CD4-positive, alpha-beta T cell treated with Interleukin-15 for 4 hours (primary cell): Measurements from ENCODE around the gene S100A12.

Experiments
- DNase-seq: peaks from one replicate; pipeline ENCODE4 v3.0.0-alpha.2; 2020; ENCODE audit warnings: low spot score

S100A12 gene

DNA sequence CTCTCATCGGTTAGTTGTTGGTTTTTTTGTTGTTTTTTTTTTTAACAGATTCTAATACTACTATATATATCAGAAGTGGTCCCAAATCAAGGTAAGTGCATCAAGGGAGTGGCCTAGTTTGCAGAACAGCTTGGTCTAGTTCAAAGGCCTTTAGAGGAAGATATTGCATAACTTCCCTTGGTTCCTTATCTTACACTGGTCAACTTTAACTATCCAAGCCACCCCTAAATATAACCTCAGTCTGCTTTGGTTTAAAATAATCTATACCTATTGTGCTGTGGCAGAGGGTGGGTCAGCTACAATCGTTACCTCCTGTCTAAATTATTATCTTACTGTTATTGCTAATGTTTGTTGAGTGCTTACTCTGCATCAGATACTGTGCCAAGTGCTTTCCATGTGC lies 6.9 kb downstream of the S100A12 start:
- no peak for DNase-seq

DNA sequence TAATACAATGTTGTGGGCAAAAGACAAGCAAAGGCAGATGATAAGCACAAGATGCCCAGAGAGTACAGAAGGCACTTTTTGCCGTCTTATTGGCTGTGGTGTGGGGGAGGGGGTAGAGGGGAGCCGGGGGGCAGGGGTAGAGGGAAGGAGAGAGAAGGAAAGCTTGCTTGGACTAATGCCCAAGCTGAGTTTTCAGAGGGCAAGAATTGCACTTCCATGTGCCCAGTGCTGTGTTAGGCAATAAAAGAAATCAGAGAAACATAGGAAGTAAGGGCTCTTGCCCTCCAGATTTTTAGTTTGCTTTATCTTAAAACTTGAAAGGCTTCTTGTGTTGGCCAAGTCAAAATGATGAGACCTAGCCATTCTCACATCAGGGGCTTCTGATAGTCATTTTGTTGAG lies 8.3 kb downstream of the S100A12 start:
- DNase-seq: no peak

DNA sequence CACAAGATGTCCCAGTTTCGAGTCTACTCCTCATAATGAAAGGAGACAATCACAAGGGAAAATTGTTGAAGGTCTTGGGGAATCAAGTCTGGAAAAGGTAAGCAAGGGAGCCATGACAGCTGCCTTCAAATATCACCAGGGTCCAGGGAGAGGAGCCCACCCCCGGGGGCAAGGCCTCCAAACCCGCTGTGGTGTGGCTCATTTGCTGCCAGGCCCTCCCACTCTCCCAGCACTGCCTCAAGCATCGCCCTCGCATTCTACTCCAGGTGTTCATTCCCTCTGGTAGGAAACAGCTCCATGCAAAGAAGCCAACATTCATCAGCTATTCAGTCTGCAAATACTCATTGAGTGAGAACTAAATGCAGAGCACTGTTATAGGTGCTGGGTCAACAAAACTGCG lies 9.2 kb downstream of the S100A12 start:
- DNase-seq: no peak

DNA sequence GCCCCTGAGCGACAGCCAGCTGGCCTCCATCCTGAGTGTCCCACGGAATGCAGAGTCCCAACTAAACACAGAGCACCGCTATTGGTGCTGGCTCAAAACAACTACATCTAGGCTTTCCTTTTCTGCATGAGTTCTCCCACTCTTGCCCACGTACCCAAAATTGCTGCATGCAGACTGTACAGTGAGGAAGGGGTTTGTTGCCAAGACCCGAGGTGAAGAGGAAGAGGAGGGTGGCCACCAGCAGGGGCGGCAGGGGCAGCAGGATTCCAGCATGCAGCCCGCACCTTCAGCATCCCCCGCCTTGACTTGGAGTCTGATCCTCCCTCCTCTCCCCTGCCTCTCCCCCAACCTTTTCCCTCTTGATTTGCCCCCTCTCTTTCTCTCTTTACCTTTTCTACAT lies 9.7 kb downstream of the S100A12 start:
- DNase-seq: no peak

DNA sequence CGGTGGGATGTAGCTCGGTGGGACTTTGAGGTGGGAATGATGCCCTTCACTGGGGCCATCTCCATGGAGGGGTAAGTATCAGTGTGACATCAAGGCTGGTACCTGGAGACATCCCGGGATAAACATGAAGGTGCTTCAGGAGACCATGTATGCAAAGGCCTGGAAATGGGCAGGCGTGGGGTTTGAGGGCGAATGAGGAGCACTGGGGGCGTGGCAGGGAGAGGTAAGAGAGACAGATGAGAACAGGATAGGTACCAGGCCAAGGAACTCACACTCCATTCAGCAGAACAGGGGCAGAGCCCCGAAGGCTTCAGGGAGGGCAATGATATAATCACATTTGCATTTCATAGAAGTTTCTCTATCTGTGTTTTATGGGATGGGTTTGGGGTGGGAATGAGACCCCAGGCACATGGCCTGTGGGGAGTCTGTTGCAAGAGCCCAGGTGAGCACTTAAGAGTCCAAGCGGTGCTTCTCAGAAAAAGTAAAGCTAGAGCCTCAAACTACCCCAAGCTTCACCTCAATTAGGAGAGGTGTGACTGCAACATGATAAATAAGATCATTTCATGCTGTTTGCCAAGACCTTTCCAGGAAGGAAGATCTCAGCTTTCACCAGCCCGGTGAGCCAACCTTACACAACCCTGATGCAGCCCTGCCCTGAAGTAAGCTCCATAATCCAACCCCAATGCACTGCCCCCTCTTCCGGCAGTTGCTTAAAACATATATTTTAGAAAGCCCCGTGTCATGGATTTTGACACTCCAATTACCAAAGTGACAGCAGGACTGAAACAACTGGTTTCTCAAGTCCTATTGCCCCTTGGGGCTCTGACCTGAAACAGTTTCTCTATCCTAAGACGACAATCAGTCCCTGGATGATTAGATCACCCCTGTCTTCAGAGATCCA lies 10.4 kb downstream of the S100A12 start:
- no peak for DNase-seq

DNA sequence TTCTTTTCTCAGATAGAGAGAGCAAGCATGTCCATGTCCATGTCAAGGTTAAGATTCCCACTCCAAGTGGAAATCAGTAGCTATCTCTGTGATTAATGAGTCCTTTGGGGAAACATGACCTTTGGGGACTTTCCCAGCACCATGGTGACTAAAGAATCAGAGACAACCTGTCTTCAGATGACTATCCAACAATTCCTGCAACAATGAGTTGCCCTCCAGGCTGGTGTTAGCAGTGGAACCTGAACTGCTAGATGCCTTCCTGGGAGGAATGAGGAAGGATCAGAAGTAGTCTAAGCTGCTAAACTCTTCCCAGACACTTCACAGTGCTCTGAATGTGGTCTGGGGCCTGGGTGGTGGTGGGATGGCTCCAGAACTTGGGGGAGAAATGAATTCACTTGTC lies 11.3 kb downstream of the S100A12 start:
- no peak for DNase-seq

DNA sequence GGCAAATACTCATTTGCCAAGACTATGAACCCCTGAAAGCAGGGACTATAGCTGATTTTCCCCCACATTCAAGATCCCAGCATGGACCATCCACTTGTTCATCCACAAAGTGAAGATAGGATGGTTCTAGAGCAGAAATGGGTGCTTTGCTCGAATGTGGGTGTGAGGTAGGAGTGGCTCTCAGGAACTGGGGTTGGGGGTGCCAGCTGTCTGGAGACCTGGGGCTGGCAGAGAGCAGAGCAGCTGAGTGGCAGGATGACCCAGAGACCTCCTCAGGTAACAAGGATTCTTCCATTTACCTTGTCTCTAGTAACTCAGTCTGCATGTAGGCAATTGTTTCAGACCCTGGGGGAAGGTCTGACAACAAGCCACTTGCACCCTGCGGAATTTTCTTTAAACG lies 11.8 kb downstream of the S100A12 start:
- DNase-seq: no peak

DNA sequence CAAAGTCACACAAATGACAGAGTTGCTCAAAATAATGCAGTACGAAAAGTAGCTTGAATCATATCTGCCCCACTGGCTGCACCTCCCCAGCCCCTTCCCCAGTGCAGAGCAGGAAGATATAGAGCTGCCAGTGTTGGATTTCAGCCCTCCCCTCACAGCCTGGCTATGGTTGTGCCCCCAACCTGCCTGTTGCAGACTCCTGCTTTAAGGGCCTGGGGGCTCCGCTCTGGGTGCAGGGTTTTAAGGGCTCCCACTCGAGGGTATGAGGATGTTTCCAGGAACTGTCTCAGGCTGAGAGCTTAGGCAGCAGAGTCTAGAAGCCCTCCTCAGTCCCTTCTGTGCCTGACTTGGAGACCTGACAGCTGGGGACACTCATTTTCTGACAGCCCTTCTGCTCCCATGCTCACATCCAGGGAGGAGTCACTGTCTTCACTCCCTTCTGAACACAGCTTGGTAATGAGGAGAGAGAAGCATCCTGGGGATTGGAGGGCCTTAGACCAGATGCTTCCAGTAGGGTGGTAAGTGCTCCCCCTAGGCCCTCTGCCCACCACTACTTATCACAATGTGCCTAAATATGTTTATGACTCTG lies 13.1 kb downstream of the S100A12 start:
- DNase-seq: no peak

DNA sequence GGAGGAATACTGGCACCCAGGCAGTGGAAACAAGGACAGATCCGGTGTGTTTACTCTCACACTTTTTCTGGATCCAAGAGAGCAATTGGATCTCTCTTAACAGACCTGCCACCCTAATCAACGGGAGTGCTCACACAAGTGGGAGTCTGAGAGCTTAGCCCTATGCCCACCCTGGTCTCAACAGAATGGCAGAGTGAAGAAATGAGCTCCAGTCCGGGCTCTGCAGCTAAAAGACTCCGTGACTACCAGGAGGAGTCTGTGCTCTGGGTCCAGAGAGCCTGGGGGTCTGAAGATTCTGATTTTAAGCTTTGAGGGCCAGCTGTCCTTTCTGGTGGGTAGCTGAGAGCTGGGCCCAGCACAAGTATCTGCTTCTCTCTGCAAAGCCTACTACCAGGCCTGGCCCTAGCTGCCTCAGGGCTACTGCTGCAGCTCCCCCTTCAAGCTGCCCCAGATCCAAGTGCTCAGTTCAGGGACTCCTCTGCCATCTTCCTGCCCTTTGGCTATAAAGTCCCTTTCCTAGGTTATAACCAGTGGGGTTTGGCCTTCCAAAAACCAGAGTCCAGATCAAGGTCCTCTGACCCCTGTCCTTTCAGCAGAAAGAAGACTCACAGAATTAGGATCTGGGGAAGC lies 13.8 kb downstream of the S100A12 start:
- no peak for DNase-seq

DNA sequence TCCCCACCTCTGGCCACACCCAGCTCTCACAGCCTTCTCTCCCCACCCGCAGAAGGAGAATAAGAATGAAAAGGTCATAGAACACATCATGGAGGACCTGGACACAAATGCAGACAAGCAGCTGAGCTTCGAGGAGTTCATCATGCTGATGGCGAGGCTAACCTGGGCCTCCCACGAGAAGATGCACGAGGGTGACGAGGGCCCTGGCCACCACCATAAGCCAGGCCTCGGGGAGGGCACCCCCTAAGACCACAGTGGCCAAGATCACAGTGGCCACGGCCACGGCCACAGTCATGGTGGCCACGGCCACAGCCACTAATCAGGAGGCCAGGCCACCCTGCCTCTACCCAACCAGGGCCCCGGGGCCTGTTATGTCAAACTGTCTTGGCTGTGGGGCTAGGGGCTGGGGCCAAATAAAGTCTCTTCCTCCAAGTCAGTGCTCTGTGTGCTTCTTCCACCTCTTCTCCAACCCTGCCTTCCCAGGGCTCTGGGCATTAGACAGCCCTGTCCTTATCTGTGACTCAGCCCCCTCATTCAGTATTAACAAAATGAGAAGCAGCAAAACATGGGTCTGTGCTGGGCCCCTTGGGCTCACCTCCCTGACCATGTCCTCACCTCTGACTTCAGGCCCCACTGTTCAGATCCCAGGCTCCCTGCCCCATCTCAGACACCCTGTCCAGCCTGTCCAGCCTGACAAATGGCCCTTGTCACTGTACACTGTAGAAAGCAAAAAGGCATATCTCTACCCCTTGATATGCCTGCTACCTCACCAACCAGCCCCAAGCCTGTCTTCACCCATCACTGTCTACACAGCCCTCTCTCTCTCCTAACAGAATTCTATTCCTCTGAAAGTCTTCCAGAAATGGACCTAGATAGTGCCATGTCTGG lies 14.6 kb downstream of the S100A12 start:
- DNase-seq: no peak

DNA sequence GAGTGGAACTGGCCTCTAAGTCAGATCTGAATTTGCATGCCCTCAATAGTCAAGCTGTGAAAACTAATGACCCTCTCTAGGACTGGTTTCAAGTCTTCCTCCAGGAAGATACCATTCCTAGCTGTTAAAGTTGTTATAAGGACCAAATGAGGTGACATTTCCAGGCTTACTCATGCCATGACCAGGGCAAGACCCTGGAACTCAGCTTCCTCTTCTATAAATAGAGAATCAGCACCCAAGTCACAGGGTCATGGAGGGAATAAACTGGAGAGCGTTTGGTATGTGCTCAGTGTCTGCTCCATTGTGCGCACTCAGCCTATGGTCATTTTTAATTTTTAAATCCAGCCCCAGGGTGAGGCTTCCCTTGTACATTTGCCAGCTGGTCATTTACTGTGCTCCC lies 15.2 kb downstream of the S100A12 start:
- no peak for DNase-seq

DNA sequence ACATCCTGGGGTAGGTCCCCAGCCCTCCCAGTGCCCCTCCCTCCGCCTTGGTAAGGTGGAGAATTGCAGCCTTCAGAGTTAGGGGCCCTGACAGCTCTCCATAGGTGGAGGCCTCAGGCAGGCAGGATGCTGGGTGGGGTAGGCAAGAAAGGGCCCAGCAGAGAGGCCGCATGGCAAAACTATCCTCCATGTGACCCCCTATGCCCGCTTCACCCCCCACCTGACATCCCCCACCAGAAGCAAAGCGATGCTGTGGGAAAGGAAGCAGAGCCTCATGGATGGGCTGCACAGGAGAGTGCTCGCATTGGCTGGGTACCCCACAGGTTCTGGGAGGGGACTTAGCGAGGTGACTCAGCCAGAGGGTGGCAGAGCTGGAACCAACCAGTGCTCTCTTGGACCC lies 16.2 kb downstream of the S100A12 start:
- no peak for DNase-seq

DNA sequence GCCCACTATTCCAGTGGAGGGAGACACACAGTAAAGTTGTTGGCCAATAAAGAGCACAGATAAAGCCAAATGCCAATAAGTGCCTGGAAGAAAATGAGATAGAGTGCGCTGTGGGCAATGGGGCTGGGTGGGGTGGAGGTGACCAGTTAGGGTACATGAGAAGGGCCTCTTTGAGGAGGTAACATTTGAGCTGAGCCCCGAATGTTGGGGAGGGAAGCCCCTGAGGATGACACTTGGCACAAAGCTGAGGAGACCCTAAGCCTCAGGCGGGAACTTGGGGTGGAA lies 16.8 kb downstream of the S100A12 start:
- DNase-seq: no peak

DNA sequence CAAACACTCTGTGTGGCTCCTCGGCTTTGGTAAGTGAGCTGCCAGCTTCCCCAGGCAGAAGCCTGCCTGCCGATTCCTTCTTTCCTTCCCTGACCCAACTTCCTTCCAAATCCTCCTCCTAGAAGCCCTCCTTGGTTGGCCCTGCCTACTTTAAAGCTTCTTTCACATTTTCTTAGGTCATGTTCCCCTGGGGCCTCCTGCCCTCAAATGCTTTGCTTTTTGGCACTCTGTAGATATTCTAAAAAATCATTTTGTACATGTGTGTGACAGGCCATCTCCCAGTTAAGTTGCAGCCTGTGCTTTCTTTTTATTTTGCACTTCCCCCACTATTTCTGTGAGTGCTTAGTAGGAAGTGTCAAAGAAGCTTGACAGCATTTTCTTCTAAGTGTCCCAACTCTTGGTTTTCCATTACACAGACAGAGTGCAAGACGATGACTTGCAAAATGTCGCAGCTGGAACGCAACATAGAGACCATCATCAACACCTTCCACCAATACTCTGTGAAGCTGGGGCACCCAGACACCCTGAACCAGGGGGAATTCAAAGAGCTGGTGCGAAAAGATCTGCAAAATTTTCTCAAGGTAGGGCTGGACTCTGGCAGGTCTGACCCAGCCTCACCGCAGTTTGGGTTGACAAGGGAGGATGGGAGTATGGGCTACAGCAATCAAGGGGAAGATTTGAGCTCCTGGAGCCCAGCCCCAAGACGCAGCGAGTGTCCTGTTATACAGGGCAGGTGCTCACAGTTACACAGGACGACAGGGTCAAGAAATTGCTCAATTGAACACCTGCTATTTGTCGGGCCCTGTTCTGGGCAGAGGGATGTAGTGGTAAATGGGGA lies 17.3 kb downstream of the S100A12 start, which contains the start of gene S100A9:
Gene S100A9, plus strand, starts transcription at position 2 of the 838 bp plus-strand sequence. Its CDS starts 430 bp downstream, at position 432.
- DNase-seq: no peak

DNA sequence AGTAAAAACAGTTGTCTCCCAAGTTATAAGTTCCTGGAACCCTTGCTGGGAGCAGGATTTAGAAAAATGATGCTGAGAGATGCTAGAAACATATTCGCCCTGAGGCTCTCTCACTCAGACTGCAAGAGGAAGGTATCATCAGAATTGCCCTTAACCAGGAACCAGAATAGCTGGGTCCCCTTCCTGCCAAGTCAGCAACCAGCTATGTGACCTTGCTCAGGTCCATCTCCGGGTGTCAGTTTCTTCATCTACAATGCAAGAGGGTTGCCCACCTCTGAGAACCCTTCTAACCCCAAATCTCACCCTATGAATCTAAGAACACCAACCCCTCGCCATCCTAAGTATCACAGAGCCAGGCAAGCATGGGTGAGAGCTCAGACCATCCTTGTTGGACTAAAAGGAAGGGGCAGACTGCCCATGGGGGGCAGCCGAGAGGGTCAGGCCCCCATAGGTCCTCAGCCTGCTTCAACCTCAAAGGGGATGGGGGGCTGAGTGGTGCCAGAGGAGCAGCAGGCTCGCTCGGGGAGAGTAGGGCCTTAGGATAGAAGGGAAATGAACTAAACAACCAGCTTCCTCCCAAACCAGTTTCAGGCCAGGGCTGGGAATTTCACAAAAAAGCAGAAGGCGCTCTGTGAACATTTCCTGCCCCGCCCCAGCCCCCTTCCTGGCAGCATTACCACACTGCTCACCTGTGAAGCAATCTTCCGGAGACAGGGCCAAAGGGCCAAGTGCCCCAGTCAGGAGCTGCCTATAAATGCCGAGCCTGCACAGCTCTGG lies 18.2 kb downstream of the S100A12 start:
- DNase-seq: no peak

DNA sequence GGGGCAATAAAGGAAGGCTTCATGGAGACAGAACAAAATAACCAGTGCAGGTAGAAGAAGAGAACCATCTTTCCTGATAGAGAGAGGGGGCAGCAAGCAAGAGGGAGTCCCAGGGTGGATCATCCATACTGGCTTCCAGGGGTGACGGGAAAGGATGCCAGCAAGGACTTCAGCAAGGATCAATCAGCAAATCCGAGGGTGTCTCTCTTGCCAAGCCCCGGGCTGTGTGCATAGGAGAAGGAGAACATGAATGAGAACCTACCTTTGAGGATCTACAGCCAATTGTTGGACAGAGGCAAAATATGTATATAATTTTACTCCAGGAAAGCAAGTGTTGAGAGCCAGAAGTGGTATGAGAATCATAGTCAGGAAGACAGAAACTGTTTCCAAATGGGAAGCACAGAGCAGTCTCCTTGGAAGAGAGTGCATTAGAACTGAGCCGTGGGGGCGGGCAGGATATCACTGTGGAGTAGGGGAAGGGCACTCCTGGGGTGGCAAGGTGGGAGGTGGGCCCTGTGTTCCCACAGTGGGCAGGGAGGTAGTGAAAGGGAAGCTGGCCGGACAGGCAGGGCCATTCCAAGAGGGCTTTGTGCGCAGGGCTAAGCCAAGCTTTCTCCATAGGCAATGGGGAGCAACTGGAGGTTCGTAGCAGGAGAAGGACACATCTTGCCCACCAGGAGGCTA lies 18.9 kb downstream of the S100A12 start:
- DNase-seq: no peak

DNA sequence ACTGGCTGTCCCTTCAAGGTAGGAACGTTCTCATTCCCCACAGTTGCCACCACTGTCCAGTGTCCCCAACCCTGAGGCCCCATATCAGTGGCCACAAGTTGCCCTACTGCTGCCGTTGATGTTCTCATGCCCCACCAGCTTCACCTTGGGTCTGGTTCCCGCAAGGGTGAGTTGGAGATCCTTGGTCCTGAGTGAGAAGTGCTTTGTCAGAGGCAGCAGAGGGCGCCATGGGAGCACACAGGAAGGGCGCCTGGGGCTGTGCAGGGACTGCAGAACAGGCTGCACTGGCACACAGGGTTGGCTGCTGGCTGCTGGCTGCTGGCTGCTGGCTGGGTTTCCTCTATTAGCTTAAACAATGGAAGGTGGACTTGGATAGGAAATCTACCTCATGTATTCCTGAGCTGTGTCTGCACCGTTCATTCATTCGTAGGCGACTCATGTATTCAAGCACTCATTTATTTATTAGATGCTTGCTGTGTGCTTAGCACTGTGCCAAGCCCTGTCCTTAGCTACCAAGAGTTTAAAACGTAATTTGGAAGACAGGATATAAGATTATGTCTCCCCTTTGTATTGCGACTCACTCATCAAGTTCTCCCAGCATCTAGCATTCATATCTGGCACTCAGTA lies 19.9 kb downstream of the S100A12 start:
- peak; percentile 28 for DNase-seq

DNA sequence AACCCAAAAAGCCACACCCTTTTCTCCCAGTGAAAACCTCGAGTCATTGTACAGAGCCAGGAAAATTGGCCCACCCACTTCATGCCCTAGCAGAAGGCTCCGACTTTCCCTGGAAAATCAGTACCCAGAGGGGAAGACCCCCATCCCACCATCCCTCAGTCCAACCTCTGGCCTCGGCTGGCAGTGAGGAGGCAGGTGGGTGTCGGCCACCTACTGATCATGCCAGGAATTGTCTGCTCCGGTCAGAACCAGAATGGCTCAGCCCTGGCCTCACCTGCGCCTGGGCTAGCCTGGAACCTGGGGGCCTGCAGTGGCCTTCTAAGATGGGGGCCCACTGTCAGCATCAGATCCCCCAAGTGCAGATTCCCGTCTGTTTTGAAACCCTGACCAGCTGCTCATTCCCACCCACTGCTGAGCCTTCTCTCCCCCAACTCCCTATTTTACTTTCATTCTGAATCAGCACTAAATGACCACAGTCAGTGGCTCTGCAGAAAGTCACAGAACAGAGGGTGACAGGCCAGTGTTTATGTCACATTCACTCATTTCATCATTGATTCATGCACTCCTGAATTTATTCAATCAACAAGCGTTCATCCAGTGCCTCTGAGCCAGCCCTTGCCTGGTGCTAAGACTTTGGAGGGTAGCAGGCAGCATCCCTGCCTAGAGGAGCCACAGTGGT lies 20.8 kb downstream of the S100A12 start:
- DNase-seq: no peak
